GM21619 (cell line): ENCODE measurements around the gene GPD1.

Experiments used
- ATAC-seq: cut with Tn5 transposase; IDR thresholded peaks from one replicate; pipeline ENCODE4 v1.9.1; 2021; ENCODE audit not compliant: unreplicated experiment

GPD1 gene

GRCh38 chr12:50103767-50104321 lies at the start of gene GPD1:
Gene GPD1, plus strand, starts transcription at chr12:50104008. Its CDS starts 43 bp downstream, at chr12:50104051.
- no peak for ATAC-seq

GRCh38 chr12:50055831-50056638 lies 47.8 kb upstream of the GPD1 start:
- ATAC-seq: no peak

- ATAC-seq: no peak
Measured at GRCh38 chr12:50056639-50056976, 47.2 kb upstream of the GPD1 start.

- no peak for ATAC-seq
Measured at GRCh38 chr12:50057000-50057841, 46.6 kb upstream of the GPD1 start, which contains the start of gene ASIC1. Gene ASIC1, plus strand, starts transcription at chr12:50057596. Its CDS starts 1,171 bp downstream, at chr12:50058767.

GRCh38 chr12:50057896-50058670 lies 45.7 kb upstream of the GPD1 start:
- no peak for ATAC-seq

DNA sequence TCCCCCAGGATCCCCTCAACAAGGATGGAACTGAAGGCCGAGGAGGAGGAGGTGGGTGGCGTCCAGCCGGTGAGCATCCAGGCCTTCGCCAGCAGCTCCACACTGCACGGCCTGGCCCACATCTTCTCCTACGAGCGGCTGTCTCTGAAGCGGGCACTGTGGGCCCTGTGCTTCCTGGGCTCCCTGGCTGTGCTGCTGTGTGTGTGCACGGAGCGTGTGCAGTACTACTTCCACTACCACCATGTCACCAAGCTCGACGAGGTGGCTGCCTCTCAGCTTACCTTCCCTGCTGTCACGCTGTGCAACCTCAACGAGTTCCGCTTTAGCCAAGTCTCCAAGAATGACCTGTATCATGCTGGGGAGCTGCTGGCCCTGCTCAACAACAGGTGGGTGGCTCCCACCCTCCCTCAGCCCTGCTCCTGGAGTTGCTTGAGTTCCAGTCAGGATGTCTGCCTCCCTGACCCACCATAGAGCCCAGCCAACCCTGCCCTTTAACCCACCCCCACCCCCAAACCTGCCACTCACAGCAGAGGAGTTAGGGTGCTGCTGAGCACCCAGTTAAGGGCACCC lies 45.0 kb upstream of the GPD1 start:
- ATAC-seq: no peak

- no peak for ATAC-seq
Measured at GRCh38 chr12:50059440-50060119, 44.2 kb upstream of the GPD1 start.

GRCh38 chr12:50060120-50060468 lies 43.7 kb upstream of the GPD1 start:
- ATAC-seq: no peak

- no peak for ATAC-seq
Measured at GRCh38 chr12:50061171-50061570, 42.6 kb upstream of the GPD1 start.

DNA sequence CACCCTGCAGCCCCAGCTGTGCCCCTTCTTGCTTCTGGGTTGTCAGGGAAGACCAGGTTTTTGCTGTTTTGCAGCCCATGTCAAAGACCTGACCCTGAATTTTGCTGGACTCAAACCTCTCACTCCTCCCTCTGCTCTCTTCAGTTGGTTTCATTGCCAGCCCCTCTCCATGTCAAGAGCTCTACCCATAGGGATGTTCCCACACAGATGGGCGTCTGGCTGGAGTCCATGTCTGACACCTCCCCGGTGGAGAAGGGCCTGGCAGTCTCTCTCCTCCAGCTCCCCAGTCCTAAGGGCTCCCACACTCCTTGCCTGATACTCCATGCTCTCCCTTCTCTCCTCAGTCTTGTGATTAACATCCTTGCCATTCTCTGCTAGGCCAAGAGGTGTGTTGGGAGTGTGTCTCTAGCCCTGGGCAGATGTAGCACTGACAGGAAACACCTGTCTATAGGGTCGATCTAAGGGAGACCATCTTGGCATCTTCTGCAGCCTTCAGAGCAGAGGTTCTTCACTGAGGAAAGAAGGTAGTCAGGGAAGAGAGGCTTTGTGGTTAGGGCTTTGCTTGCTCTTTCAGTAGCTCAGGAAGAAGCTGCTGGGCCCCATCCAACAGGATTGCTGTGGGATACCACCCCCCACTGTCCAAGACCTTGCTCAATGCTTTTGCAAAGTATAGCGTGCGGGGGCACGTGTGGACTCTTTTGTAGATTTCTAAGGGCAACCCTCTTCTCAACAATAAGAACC lies 41.7 kb upstream of the GPD1 start:
- no peak for ATAC-seq

- ATAC-seq: no peak
Measured at GRCh38 chr12:50062728-50063460, 40.9 kb upstream of the GPD1 start.

DNA sequence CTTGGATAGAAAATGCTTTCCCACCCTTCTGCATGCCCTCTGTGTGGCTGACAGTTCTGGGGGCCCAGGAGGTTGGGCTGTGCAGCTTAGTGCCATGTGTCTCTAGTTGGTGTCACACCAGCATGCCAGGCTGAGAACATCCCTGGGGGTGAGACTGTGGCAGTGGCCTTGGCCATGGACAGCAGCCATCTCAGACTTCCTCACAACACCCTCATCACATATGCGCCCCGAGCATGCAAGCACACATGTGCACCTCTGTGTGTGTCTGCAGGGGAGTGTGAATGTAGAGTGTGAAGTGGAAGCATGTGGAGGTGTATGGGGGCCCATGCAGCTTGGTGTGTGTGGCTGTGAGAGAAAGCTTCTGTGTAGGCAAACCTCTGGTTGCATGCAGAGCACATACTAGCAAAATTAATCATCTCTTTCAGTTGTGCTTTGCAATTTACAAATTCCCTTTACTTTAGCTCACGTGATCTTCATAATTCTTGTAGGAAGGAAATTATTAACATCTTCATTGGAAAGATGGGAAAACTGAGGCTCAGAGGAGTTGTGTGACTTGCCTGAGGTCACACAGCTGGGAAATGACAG lies 38.0 kb upstream of the GPD1 start:
- no peak for ATAC-seq

GRCh38 chr12:50066402-50066801 lies 37.4 kb upstream of the GPD1 start:
- ATAC-seq: no peak

- no peak for ATAC-seq
Measured at GRCh38 chr12:50069069-50069468, 34.7 kb upstream of the GPD1 start.

DNA sequence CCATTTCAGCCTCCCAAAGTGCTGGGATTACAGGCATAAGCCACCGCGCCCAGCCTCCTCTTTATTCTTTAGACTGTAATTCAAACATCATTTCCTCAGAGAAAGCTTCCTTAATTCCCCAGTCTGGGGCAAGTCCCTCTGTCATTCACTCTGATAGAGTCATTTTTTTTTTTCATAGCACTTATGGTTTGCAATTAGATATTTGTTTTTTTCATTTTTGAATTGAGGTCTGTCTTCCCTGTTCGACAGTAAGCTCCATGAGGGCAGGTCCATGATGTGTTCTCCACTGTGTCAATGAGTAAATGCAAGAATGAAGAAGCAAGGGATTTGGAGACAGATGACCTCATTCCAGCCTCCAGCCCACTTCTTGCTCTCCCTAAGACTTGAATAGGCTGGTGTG lies 34.3 kb upstream of the GPD1 start:
- no peak for ATAC-seq

DNA sequence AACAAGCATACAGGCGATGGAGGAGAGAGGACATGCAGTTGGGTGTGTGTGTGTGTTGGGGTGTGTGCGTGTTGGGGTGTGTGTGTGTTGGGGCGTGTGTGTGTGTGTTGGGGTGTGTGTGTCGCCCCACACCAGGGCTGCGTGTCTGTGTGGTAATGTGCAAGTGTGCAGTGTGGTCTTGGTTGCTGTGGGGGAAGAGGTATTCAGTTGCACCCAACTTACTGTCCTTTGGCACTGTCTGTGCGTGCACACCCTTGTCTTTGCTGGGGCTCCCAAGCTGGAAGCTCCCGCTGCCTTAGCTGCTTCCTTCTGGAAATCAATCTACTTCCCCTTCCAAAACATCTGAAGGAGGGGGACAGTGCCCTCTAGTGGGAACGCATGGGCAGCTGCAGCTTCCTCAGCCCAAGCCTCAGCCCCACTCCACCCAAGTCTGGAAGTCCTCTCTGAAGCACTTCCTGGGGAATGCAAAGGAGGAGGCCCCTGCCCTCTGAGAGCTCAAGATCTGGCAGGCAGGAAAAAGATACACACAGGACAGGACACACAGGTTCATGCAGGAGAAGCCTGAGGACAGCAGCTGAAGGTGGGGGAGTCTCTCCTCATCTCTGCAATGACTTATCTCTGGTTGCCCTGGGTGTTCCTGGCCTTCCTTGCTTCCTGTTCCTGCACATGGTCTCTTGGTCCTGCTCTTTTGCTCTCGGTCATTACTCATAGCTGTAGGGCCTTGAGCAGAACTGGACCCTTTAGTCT lies 33.3 kb upstream of the GPD1 start:
- no peak for ATAC-seq

DNA sequence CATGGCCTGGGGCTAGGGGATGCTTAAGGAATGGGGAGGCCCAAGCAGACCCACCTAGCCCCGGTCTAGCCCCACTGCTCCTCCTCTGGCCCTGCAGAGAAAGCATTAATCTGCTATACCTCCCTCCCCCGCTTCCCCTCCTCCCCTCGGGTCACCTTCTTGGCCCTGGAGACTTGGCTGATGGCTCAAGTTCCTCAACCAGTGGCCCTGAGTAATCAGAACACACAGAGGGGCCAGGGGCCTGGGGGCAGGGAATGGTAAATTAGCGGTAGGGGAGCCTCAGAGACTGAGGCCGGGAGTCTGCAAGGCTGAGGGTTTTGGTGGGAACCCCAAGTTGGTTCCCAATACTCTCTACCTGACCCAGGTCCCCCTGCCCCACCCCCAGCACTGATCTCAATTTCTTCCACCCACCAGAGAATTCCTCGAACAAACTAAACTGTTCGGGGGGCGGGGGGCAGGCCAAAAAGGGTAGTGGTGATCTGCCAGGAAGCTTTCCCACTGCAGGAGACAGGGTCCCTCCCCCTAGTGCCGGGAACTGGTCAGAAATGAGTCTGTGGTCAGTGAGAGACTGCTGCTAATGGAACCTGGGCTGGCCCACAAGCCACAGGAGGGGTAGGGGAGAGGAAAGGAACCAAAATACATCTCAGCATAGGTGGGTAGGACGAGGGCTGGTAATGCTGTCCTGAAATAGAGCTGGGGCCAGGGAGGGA lies 31.5 kb upstream of the GPD1 start:
- no peak for ATAC-seq
